HepG2 (cell line): ENCODE measurements around the gene ZBTB7A. TPM values are rescaled to one million over a fixed set of nuclear protein-coding genes. Genes with fewer than 3 reads are reported as not detected.

Experiments
- CAMTA2 ChIP-seq: sonication (generic); formaldehyde crosslinking; IDR thresholded peaks from 2 replicates; pipeline ENCODE4 v1.4.0; 2020; ENCODE audit warnings: mild to moderate bottlenecking, missing genetic modification reagents, borderline replicate concordance
- CCDC6 ChIP-seq: sonication (generic); formaldehyde crosslinking; IDR thresholded peaks from 2 replicates; pipeline ENCODE4 v1.8.1; 2022; ENCODE audit warnings: mild to moderate bottlenecking, missing genetic modification reagents, moderate library complexity
- FOXJ3 ChIP-seq: sonication (generic); formaldehyde crosslinking; IDR thresholded peaks from 2 replicates; pipeline ENCODE4 v1.4.0; 2020; ENCODE audit warnings: missing genetic modification reagents, mild to moderate bottlenecking, borderline replicate concordance
- FOXO1 ChIP-seq: sonication (generic); formaldehyde crosslinking; IDR thresholded peaks from 2 replicates; pipeline ENCODE4 v1.4.0; 2020; ENCODE audit warnings: missing genetic modification reagents
- GMEB2 ChIP-seq: IDR thresholded peaks from 2 replicates; pipeline ENCODE4 v1.6.1; 2016; ENCODE audit warnings: missing biosample characterization, missing genetic modification reagents, low read depth
- HIC2 ChIP-seq: sonication (generic); formaldehyde crosslinking; IDR thresholded peaks from 2 replicates; pipeline ENCODE4 v1.9.0; 2022; ENCODE audit warnings: low read depth, missing genetic modification reagents
- KAT2B ChIP-seq: fragments of 150-350 bp; IDR thresholded peaks from 2 replicates; pipeline ENCODE4 v1.6.1; 2014; ENCODE audit warnings: low read depth, low read length, borderline replicate concordance
- KDM3A ChIP-seq: IDR thresholded peaks from 2 replicates; pipeline ENCODE4 v1.6.1; 2018; ENCODE audit warnings: low read depth, missing compliant biosample characterization
- MEIS1 ChIP-seq: sonication (generic); formaldehyde crosslinking; IDR thresholded peaks from 2 replicates; pipeline ENCODE4 v1.9.0; 2021; ENCODE audit warnings: mild to moderate bottlenecking, missing genetic modification reagents, moderate library complexity, borderline replicate concordance
- MIER2 ChIP-seq: IDR thresholded peaks from 2 replicates; pipeline ENCODE4 v1.6.1; 2016; ENCODE audit warnings: missing biosample characterization, missing genetic modification reagents
- NR3C1 ChIP-seq: sonication (generic); formaldehyde crosslinking; IDR thresholded peaks from 2 replicates; pipeline ENCODE4 v1.4.0; 2020; ENCODE audit warnings: missing genetic modification reagents
- PHB2 ChIP-seq: fragments of 450-650 bp; IDR thresholded peaks from 2 replicates; pipeline ENCODE4 v1.6.1; 2018; ENCODE audit not compliant: partially characterized antibody
- POLR2A ChIP-seq, 2 experiments: IDR thresholded peaks; 2 replicates each; pipeline ENCODE4 v1.6.1; 2011; ENCODE audit warnings: low read depth in 2 of 2, low read length in 2 of 2, mild to moderate bottlenecking in 1 of 2, moderate library complexity in 1 of 2; ENCODE audit not compliant: insufficient read depth in 1 of 2
- RFXAP ChIP-seq: sonication (generic); formaldehyde crosslinking; IDR thresholded peaks from 2 replicates; pipeline ENCODE4 v1.4.0; 2020; ENCODE audit warnings: missing genetic modification reagents, borderline replicate concordance
- SIN3A ChIP-seq: IDR thresholded peaks from 2 replicates; pipeline ENCODE4 v1.6.1; 2011; ENCODE audit warnings: low read depth, mild to moderate bottlenecking, control low read depth, low read length, borderline replicate concordance
- SIX4 ChIP-seq: sonication (generic); formaldehyde crosslinking; IDR thresholded peaks from 2 replicates; pipeline ENCODE4 v1.4.0; 2020; ENCODE audit warnings: missing genetic modification reagents
- SNAPC5 ChIP-seq: sonication (generic); formaldehyde crosslinking; IDR thresholded peaks from 2 replicates; pipeline ENCODE4 v1.8.1; 2023; ENCODE audit warnings: mild to moderate bottlenecking, missing genetic modification reagents, borderline replicate concordance
- TBX2 ChIP-seq: sonication (generic); formaldehyde crosslinking; IDR thresholded peaks from 2 replicates; pipeline ENCODE4 v1.5.0; 2020; ENCODE audit warnings: missing genetic modification reagents, mild to moderate bottlenecking, borderline replicate concordance
- TEAD2 ChIP-seq: sonication (generic); formaldehyde crosslinking; IDR thresholded peaks from 2 replicates; pipeline ENCODE4 v1.9.0; 2021; ENCODE audit warnings: missing genetic modification reagents
- THYN1 ChIP-seq: sonication (generic); formaldehyde crosslinking; IDR thresholded peaks from 2 replicates; pipeline ENCODE4 v1.8.1; 2023; ENCODE audit warnings: low read depth, mild to moderate bottlenecking, moderate library complexity, missing genetic modification reagents, borderline replicate concordance
- ZC3H13 ChIP-seq: sonication (generic); formaldehyde crosslinking; IDR thresholded peaks from 2 replicates; pipeline ENCODE4 v1.8.1; 2023; ENCODE audit warnings: mild to moderate bottlenecking, missing genetic modification reagents, moderate library complexity
- ZNF10 ChIP-seq: sonication (generic); formaldehyde crosslinking; IDR thresholded peaks from 2 replicates; pipeline ENCODE4 v1.4.0; 2020; ENCODE audit warnings: mild to moderate bottlenecking, low read depth, missing genetic modification reagents, borderline replicate concordance
- ZNF121 ChIP-seq: sonication (generic); formaldehyde crosslinking; IDR thresholded peaks from 2 replicates; pipeline ENCODE4 v1.5.0; 2020; ENCODE audit warnings: mild to moderate bottlenecking, missing genetic modification reagents
- ZNF264 ChIP-seq: sonication (generic); formaldehyde crosslinking; IDR thresholded peaks from 2 replicates; pipeline ENCODE4 v1.4.0; 2020; ENCODE audit warnings: missing genetic modification reagents
- ZNF30 ChIP-seq: sonication (generic); formaldehyde crosslinking; IDR thresholded peaks from 2 replicates; pipeline ENCODE4 v1.5.0; 2020; ENCODE audit warnings: mild to moderate bottlenecking, missing genetic modification reagents
- ZNF362 ChIP-seq: sonication (generic); formaldehyde crosslinking; IDR thresholded peaks from 2 replicates; pipeline ENCODE4 v1.4.0; 2020; ENCODE audit warnings: missing genetic modification reagents, mild to moderate bottlenecking, borderline replicate concordance
- ZNF441 ChIP-seq: sonication (generic); formaldehyde crosslinking; IDR thresholded peaks from 2 replicates; pipeline ENCODE4 v1.7.0; 2021; ENCODE audit warnings: missing genetic modification reagents, borderline replicate concordance
- ZSCAN9 ChIP-seq: IDR thresholded peaks from 2 replicates; pipeline ENCODE4 v1.6.1; 2016; ENCODE audit warnings: borderline replicate concordance
- polyA plus RNA-seq, 8 experiments: library from polyadenylated mRNA; depleted of rRNA in 3 of 8; stranded (reverse) in 7 of 8; unstranded in 1 of 8; fragments of >200 nt; fragmentation: Illumina TruSeq in 4 of 8; extraction: Trizol in 4 of 8; gene quantifications; 2 replicates each; pipeline versions ENCODE4 v1.2.1 to v1.2.3, GENCODE V29; 2011 to 2016; ENCODE audit warnings: low read depth in 4 of 8, missing spikeins in 1 of 8, mixed read lengths in 1 of 8; ENCODE audit not compliant: insufficient read depth in 1 of 8
- total RNA-seq, 5 experiments: library from RNA; depleted of rRNA; stranded (reverse); fragments of >200 nt; fragmentation: Illumina TruSeq; extraction: Trizol; gene quantifications; 2 replicates each; pipeline ENCODE4 v1.2.3, GENCODE V29; 2016; ENCODE audit warnings: low read depth in 1 of 5

The ZBTB7A gene
- total and polyA plus RNA-seq, 2 of the 13 experiments (the other 11 are each of a cell fraction or from before 2014, with no cell fraction given), result 3.6 to 4.0 TPM

GRCh38 chr19:4064496-4065260 lies 2.0 kb downstream of the ZBTB7A start (continued):
- TF ChIP-seq ZNF441 (CRISPR knock-in tag) (0 out of 2 replicates have a peak, but pooled peaks have one; percentile 30), SIX4 (CRISPR knock-in tag) (no peak), CCDC6 (CRISPR knock-in tag) (0 out of 2 replicates have a peak, but pooled peaks have one; percentile 44), CAMTA2 (CRISPR knock-in tag) (no peak), TEAD2 (CRISPR knock-in tag) (no peak), ZSCAN9 (CRISPR knock-in tag) (no peak), SIN3A (no peak), GMEB2 (CRISPR knock-in tag) (no peak), PHB2 (no peak), THYN1 (CRISPR knock-in tag) (no peak), KDM3A (CRISPR knock-in tag) (no peak), FOXO1 (CRISPR knock-in tag) (no peak), ZC3H13 (CRISPR knock-in tag) (no peak; the same call in 1 of the 2 replicates), POLR2A (IDR thresholded peaks at IDR 0.05; ENCODE audit: insufficient read depth in 1 of 2, low read depth in 2 of 2, low read length in 2 of 2) (0 out of 4 replicates have a peak, but pooled peaks of 1 of the 2 experiments have one; percentile 31), ZNF362 (CRISPR knock-in tag) (no peak), FOXJ3 (no peak), RFXAP (CRISPR knock-in tag) (no peak), ZNF264 (CRISPR knock-in tag) (no peak), MEIS1 (CRISPR knock-in tag) (no peak), KAT2B (no peak), HIC2 (no peak), TBX2 (CRISPR knock-in tag) (peak; percentile 40), SNAPC5 (CRISPR knock-in tag) (no peak), MIER2 (CRISPR knock-in tag) (no peak), NR3C1 (CRISPR knock-in tag) (no peak), ZNF10 (CRISPR knock-in tag) (no peak), ZNF121 (CRISPR knock-in tag) (no peak), ZNF30 (CRISPR knock-in tag) (no peak)
